ENCODE data around the gene SEMA6C. TPM values are rescaled to one million over a fixed set of nuclear protein-coding genes. Genes with fewer than 3 reads are reported as not detected.

Gene SEMA6C
- polyA plus RNA-seq, 1 donor (not counting 4 experiments of a cell fraction or from before 2014, with no cell fraction given): 0.93 TPM

Other genes with a start within 250 kb of the SEMA6C start
- 27.0 to 31.3 TPM (median 27.1 TPM) in 3 replicates for gene SETDB1, start 220.3 kb downstream of the SEMA6C start, polyA plus RNA-seq
- 75.0 to 172 TPM (median 121 TPM) in 3 replicates for gene CERS2, start 171.8 kb downstream of the SEMA6C start, polyA plus RNA-seq
- gene ANXA9, start 164.3 kb downstream of the SEMA6C start, polyA plus RNA-seq: 0.68 to 0.85 TPM (median 0.76 TPM) in 3 replicates
- gene MINDY1, start 139.7 kb downstream of the SEMA6C start, polyA plus RNA-seq: 11.2 to 20.4 TPM (median 11.6 TPM) in 3 replicates
- gene PRUNE1, start 138.2 kb downstream of the SEMA6C start, polyA plus RNA-seq: 14.4 to 16.4 TPM (median 15.4 TPM) in 3 replicates
- 4.6 to 25.8 TPM (median 9.8 TPM) in 3 replicates for gene BNIPL, start 110.0 kb downstream of the SEMA6C start, polyA plus RNA-seq
- 0.26 to 0.40 TPM (median 0.39 TPM) in 3 replicates for gene C1orf56, start 98.9 kb downstream of the SEMA6C start, polyA plus RNA-seq
- 127 to 151 TPM (median 138 TPM) in 3 replicates for gene CDC42SE1, start 87.0 kb downstream of the SEMA6C start, polyA plus RNA-seq
- gene MLLT11, start 86.2 kb downstream of the SEMA6C start, polyA plus RNA-seq: 8.8 to 16.4 TPM (median 10.8 TPM) in 3 replicates
- 11.5 to 13.3 TPM (median 11.8 TPM) in 3 replicates for gene GABPB2, start 75.9 kb downstream of the SEMA6C start, polyA plus RNA-seq
- not detected in 3 replicates for gene TNFAIP8L2, start 10.0 kb upstream of the SEMA6C start, polyA plus RNA-seq
- gene LYSMD1, start 19.3 kb upstream of the SEMA6C start, polyA plus RNA-seq: 3.6 to 5.6 TPM (median 4.4 TPM) in 3 replicates
- 11.0 to 34.4 TPM (median 26.2 TPM) in 3 replicates for gene SCNM1, start 19.5 kb upstream of the SEMA6C start, polyA plus RNA-seq
- gene TMOD4, start 29.4 kb upstream of the SEMA6C start, polyA plus RNA-seq: 0.18 to 0.42 TPM (median 0.34 TPM) in 3 replicates
- 41.6 to 69.9 TPM (median 47.5 TPM) in 3 replicates for gene VPS72, start 43.6 kb upstream of the SEMA6C start, polyA plus RNA-seq
- gene PIP5K1A, start 51.9 kb upstream of the SEMA6C start, polyA plus RNA-seq: 98.6 to 148 TPM (median 124 TPM) in 3 replicates
- gene PSMD4, start 108.1 kb upstream of the SEMA6C start, polyA plus RNA-seq: 195 to 223 TPM (median 219 TPM) in 3 replicates
- 7.3 to 11.4 TPM (median 10.9 TPM) in 3 replicates for gene ZNF687, start 135.7 kb upstream of the SEMA6C start, polyA plus RNA-seq
- 40.9 to 61.0 TPM (median 58.1 TPM) in 3 replicates for gene PI4KB, start 180.8 kb upstream of the SEMA6C start, polyA plus RNA-seq
- 35.0 to 61.9 TPM (median 55.4 TPM) in 3 replicates for gene RFX5, start 200.6 kb upstream of the SEMA6C start, polyA plus RNA-seq
- 3.0 to 3.9 TPM (median 3.1 TPM) in 3 replicates for gene SELENBP1, start 226.1 kb upstream of the SEMA6C start, polyA plus RNA-seq